ENCODE measurements around the gene DOCK3. TPM values are rescaled to one million over a fixed set of nuclear protein-coding genes. Genes with fewer than 3 reads are reported as not detected.

Gene DOCK3
- total and polyA plus RNA-seq, 4 donors: 0.01 to 0.08 (median 0.06) TPM; not detected in 1

DNA sequence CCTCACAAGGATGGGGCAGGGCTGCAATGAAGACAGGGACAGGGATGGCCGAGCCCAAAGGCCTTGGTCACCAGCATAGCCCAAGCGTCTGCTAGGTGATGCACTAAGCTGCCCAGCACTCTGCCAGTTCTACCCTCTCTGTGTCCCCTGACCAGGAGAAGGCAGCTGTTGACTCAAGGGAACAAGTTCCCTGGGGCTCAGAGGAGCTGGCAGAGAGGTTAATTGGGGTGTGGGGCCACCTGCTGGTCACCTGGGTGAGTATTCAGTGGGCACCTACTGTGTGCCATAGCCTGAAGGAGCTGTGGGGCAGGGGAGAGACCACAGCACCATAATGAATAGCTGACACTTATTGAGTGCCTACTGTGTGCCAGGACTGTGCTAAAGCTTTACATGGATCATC, 22.0 kb upstream of the DOCK3 start:
- Histone ChIP-seq H3K36me3 (ENCODE audit: control insufficient read depth in 4 of 4, insufficient read depth in 3 of 4, low read depth in 1 of 4, low read length in 3 of 4) (peaks cover 0 to 7% (median 0%) of the 10 kb centered on the region in 4 donors), H3K9me3 (ENCODE audit: control insufficient read depth in 4 of 4, low read length in 3 of 4) (no peaks in the 10 kb centered on the region), H3K4me3 (ENCODE audit: low read depth in 1 of 3, low read length in 3 of 3) (no peak overlapping the region), H3K27me3 (ENCODE audit: control insufficient read depth in 4 of 4, insufficient read depth in 4 of 4, low read length in 3 of 4) (no peaks in the 10 kb centered on the region), H3K27ac (ENCODE audit: low read depth in 1 of 2, low read length in 2 of 2) (no peak overlapping the region), H3K4me1 (ENCODE audit: control insufficient read depth in 4 of 4, insufficient read depth in 4 of 4, low read length in 3 of 4) (no peaks in the 10 kb centered on the region), H3K9ac (ENCODE audit: low read depth in 1 of 2, low read length in 2 of 2) (no peak overlapping the region)
- WGBS: 66% methylated on average over 2 of the region's 2 CpGs
- DNase-seq (ENCODE audit: low spot score): no peak
- TF ChIP-seq FOXA1 (IDR thresholded peaks at IDR 0.05) (no peak), HNF4A (conservative IDR thresholded peaks at IDR 0.05) (no peak), RAD21 (IDR thresholded peaks at IDR 0.05) (peak; percentile 55 to 77), NR2F2 (IDR thresholded peaks at IDR 0.05) (no peak), TAF1 (conservative IDR thresholded peaks at IDR 0.05) (no peak), EGR1 (IDR thresholded peaks at IDR 0.05; ENCODE audit: low read depth in 2 of 2) (no peak), JUND (IDR thresholded peaks at IDR 0.05) (no peak)
- TF ChIP-seq, protein P1, sequence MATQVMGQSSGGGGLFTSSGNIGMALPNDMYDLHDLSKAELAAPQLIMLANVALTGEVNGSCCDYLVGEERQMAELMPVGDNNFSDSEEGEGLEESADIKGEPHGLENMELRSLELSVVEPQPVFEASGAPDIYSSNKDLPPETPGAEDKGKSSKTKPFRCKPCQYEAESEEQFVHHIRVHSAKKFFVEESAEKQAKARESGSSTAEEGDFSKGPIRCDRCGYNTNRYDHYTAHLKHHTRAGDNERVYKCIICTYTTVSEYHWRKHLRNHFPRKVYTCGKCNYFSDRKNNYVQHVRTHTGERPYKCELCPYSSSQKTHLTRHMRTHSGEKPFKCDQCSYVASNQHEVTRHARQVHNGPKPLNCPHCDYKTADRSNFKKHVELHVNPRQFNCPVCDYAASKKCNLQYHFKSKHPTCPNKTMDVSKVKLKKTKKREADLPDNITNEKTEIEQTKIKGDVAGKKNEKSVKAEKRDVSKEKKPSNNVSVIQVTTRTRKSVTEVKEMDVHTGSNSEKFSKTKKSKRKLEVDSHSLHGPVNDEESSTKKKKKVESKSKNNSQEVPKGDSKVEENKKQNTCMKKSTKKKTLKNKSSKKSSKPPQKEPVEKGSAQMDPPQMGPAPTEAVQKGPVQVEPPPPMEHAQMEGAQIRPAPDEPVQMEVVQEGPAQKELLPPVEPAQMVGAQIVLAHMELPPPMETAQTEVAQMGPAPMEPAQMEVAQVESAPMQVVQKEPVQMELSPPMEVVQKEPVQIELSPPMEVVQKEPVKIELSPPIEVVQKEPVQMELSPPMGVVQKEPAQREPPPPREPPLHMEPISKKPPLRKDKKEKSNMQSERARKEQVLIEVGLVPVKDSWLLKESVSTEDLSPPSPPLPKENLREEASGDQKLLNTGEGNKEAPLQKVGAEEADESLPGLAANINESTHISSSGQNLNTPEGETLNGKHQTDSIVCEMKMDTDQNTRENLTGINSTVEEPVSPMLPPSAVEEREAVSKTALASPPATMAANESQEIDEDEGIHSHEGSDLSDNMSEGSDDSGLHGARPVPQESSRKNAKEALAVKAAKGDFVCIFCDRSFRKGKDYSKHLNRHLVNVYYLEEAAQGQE (IDR thresholded peaks at IDR 0.05): no peak
- TF ChIP-seq, protein P2, sequence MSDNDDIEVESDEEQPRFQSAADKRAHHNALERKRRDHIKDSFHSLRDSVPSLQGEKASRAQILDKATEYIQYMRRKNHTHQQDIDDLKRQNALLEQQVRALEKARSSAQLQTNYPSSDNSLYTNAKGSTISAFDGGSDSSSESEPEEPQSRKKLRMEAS (IDR thresholded peaks at IDR 0.05): no peak
- TF ChIP-seq, protein P3, sequence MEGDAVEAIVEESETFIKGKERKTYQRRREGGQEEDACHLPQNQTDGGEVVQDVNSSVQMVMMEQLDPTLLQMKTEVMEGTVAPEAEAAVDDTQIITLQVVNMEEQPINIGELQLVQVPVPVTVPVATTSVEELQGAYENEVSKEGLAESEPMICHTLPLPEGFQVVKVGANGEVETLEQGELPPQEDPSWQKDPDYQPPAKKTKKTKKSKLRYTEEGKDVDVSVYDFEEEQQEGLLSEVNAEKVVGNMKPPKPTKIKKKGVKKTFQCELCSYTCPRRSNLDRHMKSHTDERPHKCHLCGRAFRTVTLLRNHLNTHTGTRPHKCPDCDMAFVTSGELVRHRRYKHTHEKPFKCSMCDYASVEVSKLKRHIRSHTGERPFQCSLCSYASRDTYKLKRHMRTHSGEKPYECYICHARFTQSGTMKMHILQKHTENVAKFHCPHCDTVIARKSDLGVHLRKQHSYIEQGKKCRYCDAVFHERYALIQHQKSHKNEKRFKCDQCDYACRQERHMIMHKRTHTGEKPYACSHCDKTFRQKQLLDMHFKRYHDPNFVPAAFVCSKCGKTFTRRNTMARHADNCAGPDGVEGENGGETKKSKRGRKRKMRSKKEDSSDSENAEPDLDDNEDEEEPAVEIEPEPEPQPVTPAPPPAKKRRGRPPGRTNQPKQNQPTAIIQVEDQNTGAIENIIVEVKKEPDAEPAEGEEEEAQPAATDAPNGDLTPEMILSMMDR (IDR thresholded peaks at IDR 0.05; ENCODE audit: low read depth, low read length, missing input control): peak; percentile 33

DNA sequence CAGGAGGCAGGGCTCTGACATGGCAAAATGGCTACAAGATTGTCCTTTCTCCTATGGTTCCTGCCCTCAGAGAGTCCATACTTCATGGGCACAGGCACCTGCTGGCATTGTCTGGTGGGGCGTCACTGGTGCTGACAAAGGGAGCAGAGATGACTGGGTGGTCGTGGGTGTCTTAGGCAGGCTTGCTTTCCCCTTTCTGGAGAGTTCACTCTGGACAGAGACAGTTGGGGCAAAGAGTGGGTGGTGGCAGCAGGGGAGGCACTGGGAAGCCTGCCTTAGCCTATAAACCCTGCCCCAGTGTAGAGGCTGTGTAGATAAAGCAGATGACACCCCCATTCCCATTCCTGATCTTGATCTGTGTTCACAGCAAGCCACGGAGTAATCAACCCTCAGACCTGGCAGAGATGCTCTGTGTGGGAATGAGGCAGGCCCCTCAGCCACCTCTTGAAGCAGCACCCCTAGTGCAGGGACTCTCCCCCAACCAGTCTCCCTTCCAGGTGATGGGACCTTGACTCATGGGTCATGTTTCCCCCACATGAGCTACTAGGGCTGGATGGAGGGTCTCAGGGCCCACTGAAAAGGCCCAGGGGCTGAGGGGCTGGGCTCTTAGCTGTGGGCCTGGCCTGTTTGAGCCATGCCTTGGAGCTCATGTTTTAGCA, 20.7 kb upstream of the DOCK3 start:
- Histone ChIP-seq H3K4me3 (ENCODE audit: low read depth in 1 of 3, low read length in 3 of 3) (no peak overlapping the region), H3K9ac (ENCODE audit: low read depth in 1 of 2, low read length in 2 of 2) (no peak overlapping the region), H3K27ac (ENCODE audit: low read depth in 1 of 2, low read length in 2 of 2) (no peak overlapping the region), H3K36me3 (ENCODE audit: control insufficient read depth in 4 of 4, insufficient read depth in 3 of 4, low read depth in 1 of 4, low read length in 3 of 4) (peaks cover 0 to 1% (median 0%) of the 10 kb centered on the region in 4 donors), H3K4me1 (ENCODE audit: control insufficient read depth in 4 of 4, insufficient read depth in 4 of 4, low read length in 3 of 4) (no peaks in the 10 kb centered on the region), H3K27me3 (ENCODE audit: control insufficient read depth in 4 of 4, insufficient read depth in 4 of 4, low read length in 3 of 4) (no peaks in the 10 kb centered on the region), H3K9me3 (ENCODE audit: control insufficient read depth in 4 of 4, low read length in 3 of 4) (no peaks in the 10 kb centered on the region)
- DNase-seq (ENCODE audit: low spot score): no peak
- TF ChIP-seq RAD21 (IDR thresholded peaks at IDR 0.05): no peak
- TF ChIP-seq, protein P2 (IDR thresholded peaks at IDR 0.05): no peak
- TF ChIP-seq TAF1 (conservative IDR thresholded peaks at IDR 0.05): no peak
- no peak for TF ChIP-seq FOXA2 (IDR thresholded peaks at IDR 0.05)
- TF ChIP-seq, protein P3 (IDR thresholded peaks at IDR 0.05; ENCODE audit: low read depth, low read length, missing input control): no peak
- TF ChIP-seq HNF4A (conservative IDR thresholded peaks at IDR 0.05): no peak
- no peak for TF ChIP-seq SP1 (IDR thresholded peaks at IDR 0.05)
- TF ChIP-seq, protein P4, sequence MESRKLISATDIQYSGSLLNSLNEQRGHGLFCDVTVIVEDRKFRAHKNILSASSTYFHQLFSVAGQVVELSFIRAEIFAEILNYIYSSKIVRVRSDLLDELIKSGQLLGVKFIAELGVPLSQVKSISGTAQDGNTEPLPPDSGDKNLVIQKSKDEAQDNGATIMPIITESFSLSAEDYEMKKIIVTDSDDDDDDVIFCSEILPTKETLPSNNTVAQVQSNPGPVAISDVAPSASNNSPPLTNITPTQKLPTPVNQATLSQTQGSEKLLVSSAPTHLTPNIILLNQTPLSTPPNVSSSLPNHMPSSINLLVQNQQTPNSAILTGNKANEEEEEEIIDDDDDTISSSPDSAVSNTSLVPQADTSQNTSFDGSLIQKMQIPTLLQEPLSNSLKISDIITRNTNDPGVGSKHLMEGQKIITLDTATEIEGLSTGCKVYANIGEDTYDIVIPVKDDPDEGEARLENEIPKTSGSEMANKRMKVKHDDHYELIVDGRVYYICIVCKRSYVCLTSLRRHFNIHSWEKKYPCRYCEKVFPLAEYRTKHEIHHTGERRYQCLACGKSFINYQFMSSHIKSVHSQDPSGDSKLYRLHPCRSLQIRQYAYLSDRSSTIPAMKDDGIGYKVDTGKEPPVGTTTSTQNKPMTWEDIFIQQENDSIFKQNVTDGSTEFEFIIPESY (IDR thresholded peaks at IDR 0.05): no peak
- no peak for TF ChIP-seq FOXA1 (IDR thresholded peaks at IDR 0.05)
- TF ChIP-seq NR2F2 (IDR thresholded peaks at IDR 0.05): no peak
- TF ChIP-seq, protein P1 (IDR thresholded peaks at IDR 0.05): no peak
- TF ChIP-seq JUND (IDR thresholded peaks at IDR 0.05): no peak
- 72% methylated on average over 3 of the region's 3 CpGs for WGBS

Data from liver (tissue), 9 donors.